MV-4-11 (cell line): ENCODE data around the gene BPGM.

Source experiments
- DNase-seq: peaks from one replicate; lab custom pipeline; 2025; lab: John Stamatoyannopoulos, UW

Gene BPGM

GRCh38 chr7:134632052-134632451 lies 14.6 kb upstream of the BPGM start:
- DNase-seq, result no peak

GRCh38 chr7:134632937-134633540 lies 13.6 kb upstream of the BPGM start:
- DNase-seq, result peak; percentile 22

- no peak for DNase-seq
These were observed 10.6 kb upstream of the BPGM start for GRCh38 chr7:134636008-134636449.

- DNase-seq, result no peak
These were observed 9.2 kb upstream of the BPGM start for GRCh38 chr7:134637441-134637840.

GRCh38 chr7:134637934-134638719 lies 8.5 kb upstream of the BPGM start:
- no peak for DNase-seq

GRCh38 chr7:134639061-134639460 lies 7.6 kb upstream of the BPGM start:
- DNase-seq, result no peak

GRCh38 chr7:134639683-134640279 lies 6.9 kb upstream of the BPGM start:
- no peak for DNase-seq

GRCh38 chr7:134640842-134641715 lies 5.6 kb upstream of the BPGM start:
- DNase-seq, result no peak

GRCh38 chr7:134641981-134642380 lies 4.7 kb upstream of the BPGM start:
- DNase-seq, result peak; percentile 1

GRCh38 chr7:134643131-134643530 lies 3.5 kb upstream of the BPGM start:
- no peak for DNase-seq

GRCh38 chr7:134645478-134645877 lies 1.2 kb upstream of the BPGM start:
- DNase-seq, result no peak

- no peak for DNase-seq
These were observed 718 bp upstream of the BPGM start for GRCh38 chr7:134645935-134646334.

GRCh38 chr7:134648456-134648855 lies 1.8 kb downstream of the BPGM start:
- DNase-seq, result no peak

GRCh38 chr7:134649226-134649775 lies 2.6 kb downstream of the BPGM start:
- peak; percentile 3 for DNase-seq

- no peak for DNase-seq
These were observed 5.3 kb downstream of the BPGM start for GRCh38 chr7:134651991-134652390.

GRCh38 chr7:134654104-134654775 lies 7.6 kb downstream of the BPGM start:
- no peak for DNase-seq

GRCh38 chr7:134657526-134657925 lies 10.9 kb downstream of the BPGM start:
- DNase-seq, result no peak

GRCh38 chr7:134660242-134660785 lies 13.7 kb downstream of the BPGM start:
- DNase-seq, result no peak

- DNase-seq, result no peak
These were observed 14.3 kb downstream of the BPGM start for GRCh38 chr7:134660961-134661376.

GRCh38 chr7:134662166-134662870 lies 15.7 kb downstream of the BPGM start:
- no peak for DNase-seq

- DNase-seq, result no peak
These were observed 16.2 kb downstream of the BPGM start for GRCh38 chr7:134662871-134663205.
